Measurements from ENCODE around the gene KPNA2.

- no peak for TF ChIP-seq POLR2A (IDR thresholded peaks at IDR 0.05; ENCODE audit: low read depth, low read length)
- TF ChIP-seq POLR2AphosphoS5 (IDR thresholded peaks at IDR 0.05; ENCODE audit: low read depth, low read length), result no peak
These were observed 408 bp upstream of the KPNA2 start for GRCh38 chr17:68035131-68035522.
